ENCODE results near the gene ASGR2. TPM values are rescaled to one million over a fixed set of nuclear protein-coding genes. Genes with fewer than 3 reads are reported as not detected.

Gene ASGR2
- total RNA-seq, 4 donors from 2014 or later, result not detected

- DNase-seq, result no peak
- no peaks in the 10 kb centered on the region for H3K27me3 ChIP-seq
- no peak overlapping the region for H3K4me3 ChIP-seq
- H3K36me3 ChIP-seq, result no peaks in the 10 kb centered on the region
- no peaks in the 10 kb centered on the region for H3K4me1 ChIP-seq
- no peaks in the 10 kb centered on the region for H3K9me3 ChIP-seq
- H3K27ac ChIP-seq, result no peak overlapping the region
- intact Hi-C loops (cut with DNase I; ENCODE audit: low total_unique reads), result loop anchor here (10.0 kb wide), 1 partner anchor 236 kb away; the partner anchor contains the start of gene YBX2
- TF ChIP-seq POLR2A (IDR thresholded peaks at IDR 0.05) (no peak), CTCF (IDR thresholded peaks at IDR 0.05) (no peak)
Measured at GRCh38 chr17:7058831-7059447, 55.7 kb downstream of the ASGR2 start.

GRCh38 chr17:7056386-7056785 is 58.2 kb downstream of the ASGR2 start:
- Histone ChIP-seq H3K9me3 (no peaks in the 10 kb centered on the region), H3K27me3 (no peaks in the 10 kb centered on the region), H3K27ac (no peak overlapping the region), H3K36me3 (no peaks in the 10 kb centered on the region), H3K4me3 (no peak overlapping the region), H3K4me1 (no peaks in the 10 kb centered on the region)
- no peak for TF ChIP-seq CTCF (IDR thresholded peaks at IDR 0.05)
- TF ChIP-seq POLR2A (IDR thresholded peaks at IDR 0.05), result no peak
- intact Hi-C loops (cut with DNase I; ENCODE audit: low total_unique reads), result loop anchor here (10.0 kb wide), 1 partner anchor 238 kb away; the partner anchor contains the start of gene YBX2
- DNase-seq, result no peak

Small RNA genes within 50 kb of the gene (small RNA-seq; reads per million reads assigned to genes)
- not detected for gene AC120057.1

Other genes with a start within 250 kb of the ASGR2 start
- gene ALOX12, start 118.8 kb downstream of the ASGR2 start, total RNA-seq, result under 1 TPM in 2 of 4 donors, not detected in 2; 0.14 to 0.34 TPM
- gene RNASEK, start 102.2 kb downstream of the ASGR2 start, total RNA-seq, result 100 to 1,000 TPM in 2 of 4 donors, 10 to 100 TPM in 2; 30.8 to 153 (median 101) TPM
- gene BCL6B, start 91.8 kb downstream of the ASGR2 start, total RNA-seq, result 10 to 100 TPM in 3 of 4 donors, 1 to 10 TPM in 1; 9.7 to 32.8 (median 22.7) TPM
- gene SLC16A13, start 78.8 kb downstream of the ASGR2 start, total RNA-seq, result 1 to 10 TPM in 1 of 4 donors, under 1 TPM in 1, not detected in 2; 0.51 to 3.4 TPM
- 1 to 10 TPM in 1 of 4 donors, under 1 TPM in 3; 0.14 to 10.0 (median 0.85) TPM for gene SLC16A11, start 70.7 kb downstream of the ASGR2 start, total RNA-seq
- gene CLEC10A, start 34.6 kb downstream of the ASGR2 start, total RNA-seq, result 1 to 10 TPM in 2 of 4 donors, not detected in 2; 1.5 to 3.5 TPM
- 1 to 10 TPM in 2 of 4 donors, under 1 TPM in 1, not detected in 1; 0.77 to 3.2 (median 1.8) TPM for gene ASGR1, start 64.5 kb upstream of the ASGR2 start, total RNA-seq
- 10 to 100 TPM; 22.8 to 64.0 (median 48.4) TPM for gene DLG4, start 105.0 kb upstream of the ASGR2 start, total RNA-seq
- 100 to 1,000 TPM; 167 to 800 (median 399) TPM for gene ACADVL, start 105.1 kb upstream of the ASGR2 start, total RNA-seq
- gene DVL2, start 119.7 kb upstream of the ASGR2 start, total RNA-seq, result 10 to 100 TPM in 3 of 4 donors, 1 to 10 TPM in 1; 5.1 to 83.2 (median 53.5) TPM
- gene PHF23, start 124.6 kb upstream of the ASGR2 start, total RNA-seq, result 10 to 100 TPM in 3 of 4 donors, 1 to 10 TPM in 1; 9.7 to 68.1 (median 29.7) TPM
- gene GABARAP, start 127.6 kb upstream of the ASGR2 start, total RNA-seq, result 100 to 1,000 TPM; 220 to 467 (median 366) TPM
- 100 to 1,000 TPM in 1 of 4 donors, 10 to 100 TPM in 3; 13.8 to 115 (median 37.2) TPM for gene CTDNEP1, start 136.9 kb upstream of the ASGR2 start, total RNA-seq
- 10 to 100 TPM; 41.9 to 65.6 (median 51.3) TPM for gene ELP5, start 137.4 kb upstream of the ASGR2 start, total RNA-seq
- gene CLDN7, start 147.7 kb upstream of the ASGR2 start, total RNA-seq, result 10 to 100 TPM in 1 of 4 donors, under 1 TPM in 3; 0.29 to 24.4 (median 0.68) TPM
- 10 to 100 TPM in 2 of 4 donors, 1 to 10 TPM in 2; 1.8 to 25.9 (median 12.6) TPM for gene SLC2A4, start 166.9 kb upstream of the ASGR2 start, total RNA-seq
- gene YBX2, start 179.8 kb upstream of the ASGR2 start, total RNA-seq, result 1 to 10 TPM in 2 of 4 donors, not detected in 2; 2.4 to 4.4 TPM
- 100 to 1,000 TPM in 3 of 4 donors, 10 to 100 TPM in 1; 75.3 to 219 (median 198) TPM for gene EIF5A, start 192.8 kb upstream of the ASGR2 start, total RNA-seq
- gene GPS2, start 200.5 kb upstream of the ASGR2 start, total RNA-seq, result 10 to 100 TPM; 34.0 to 68.3 (median 43.9) TPM
- 10 to 100 TPM; 12.4 to 64.7 (median 34.1) TPM for gene NEURL4, start 214.5 kb upstream of the ASGR2 start, total RNA-seq
- 10 to 100 TPM in 1 of 4 donors, 1 to 10 TPM in 2, under 1 TPM in 1; 0.29 to 11.2 (median 1.7) TPM for gene ACAP1, start 221.7 kb upstream of the ASGR2 start, total RNA-seq
- 10 to 100 TPM in 1 of 4 donors, 1 to 10 TPM in 3; 2.6 to 14.7 (median 7.2) TPM for gene KCTD11, start 237.3 kb upstream of the ASGR2 start, total RNA-seq
- not detected for gene TMEM95, start 240.3 kb upstream of the ASGR2 start, total RNA-seq